Middle frontal gyrus (tissue), 1 donor: ENCODE data around the gene IFNA17.
"Not testable (repeated sequence)": the region's sequence is repeated elsewhere in the genome, so short reads cannot be mapped to it uniquely, and the experiment has no call there.

Source experiments
- DNase-seq: peaks from one replicate; pipeline ENCODE4 v3.0.0-alpha.2; 2015; ENCODE audit warnings: low spot score; ENCODE audit errors: extremely low spot score

The IFNA17 gene

DNA sequence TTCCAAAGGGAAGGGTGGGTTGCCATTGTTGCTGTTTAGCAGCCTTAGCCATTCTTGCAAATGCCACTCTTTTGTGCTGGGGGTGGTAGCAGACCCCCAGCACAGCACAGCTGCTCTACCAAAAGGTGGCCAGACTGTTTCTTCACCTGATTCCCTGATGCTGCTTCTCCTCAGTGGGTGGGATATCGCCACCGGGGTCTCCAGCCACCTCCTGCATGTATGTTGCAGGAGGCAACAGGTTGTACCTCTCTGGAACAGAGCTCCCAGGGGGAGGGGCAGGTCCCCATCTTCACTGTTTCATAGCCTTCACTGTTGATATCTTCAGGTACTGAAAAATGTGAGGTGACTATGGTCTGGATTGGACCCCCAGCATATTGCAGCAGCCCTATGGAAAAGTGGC lies 17.2 kb downstream of the IFNA17 start:
- not testable (repeated sequence) for DNase-seq

DNA sequence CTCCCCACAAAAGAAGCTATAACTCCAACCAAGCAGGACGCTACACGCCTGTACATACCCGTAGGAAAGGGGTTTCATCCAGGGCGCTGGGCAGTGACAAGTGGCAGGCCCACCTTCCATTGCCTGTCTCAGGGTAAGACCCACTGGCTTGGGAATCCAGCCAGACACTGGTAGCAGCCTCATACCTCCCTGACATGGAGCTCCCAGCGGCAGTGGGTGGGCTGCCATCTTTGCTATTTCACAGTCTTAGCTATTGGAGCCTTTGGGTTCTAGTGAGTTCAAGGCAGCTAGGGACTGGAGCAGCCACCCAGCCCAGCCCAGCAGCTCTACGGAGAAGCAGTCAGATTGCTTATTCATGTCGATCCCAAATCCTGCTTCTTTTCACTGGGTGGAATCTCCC lies 17.7 kb downstream of the IFNA17 start:
- no peak for DNase-seq

DNA sequence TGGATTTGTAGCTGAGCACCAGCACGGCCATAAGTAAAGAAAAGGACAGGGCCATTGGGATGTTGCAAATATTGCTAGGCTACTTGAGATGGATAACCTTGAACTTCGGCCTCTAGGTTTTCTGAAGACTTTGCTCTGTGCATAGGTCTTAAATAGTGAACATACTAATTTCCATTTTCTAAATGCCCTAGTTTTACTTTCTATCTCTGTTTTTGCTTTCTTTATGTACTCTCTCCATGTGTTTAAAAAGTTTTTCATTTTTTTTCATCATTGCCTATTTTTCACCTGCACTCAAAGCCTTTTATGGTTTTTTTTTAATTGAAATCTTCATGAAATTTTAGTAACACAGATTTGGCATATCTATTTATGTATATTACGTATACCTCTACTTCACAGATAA lies 21.0 kb downstream of the IFNA17 start, which contains the start of gene IFNA10:
Gene IFNA10, minus strand, starts transcription at position 101 of the 400 bp plus-strand sequence. Its CDS starts 46 bp downstream, at position 55.
- not testable (repeated sequence) for DNase-seq

DNA sequence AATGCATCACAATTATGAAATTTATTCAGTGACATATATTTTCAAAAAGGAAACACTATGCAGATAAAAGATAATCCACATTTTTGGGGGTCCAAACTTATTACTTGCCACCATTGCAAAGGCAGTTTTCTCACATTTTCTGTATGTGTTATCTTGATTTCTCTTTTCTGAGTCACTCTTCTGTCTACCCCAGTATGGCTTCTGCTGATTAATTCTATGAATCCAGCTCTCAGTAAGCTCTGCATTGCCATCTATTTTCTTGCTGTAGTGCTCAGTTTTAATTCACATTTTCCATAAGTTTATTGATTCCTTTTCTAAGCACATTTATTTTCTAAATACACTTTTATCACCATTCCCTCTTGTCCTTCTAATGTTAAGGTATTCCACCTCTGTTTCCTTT lies 22.8 kb downstream of the IFNA17 start:
- no peak for DNase-seq

DNA sequence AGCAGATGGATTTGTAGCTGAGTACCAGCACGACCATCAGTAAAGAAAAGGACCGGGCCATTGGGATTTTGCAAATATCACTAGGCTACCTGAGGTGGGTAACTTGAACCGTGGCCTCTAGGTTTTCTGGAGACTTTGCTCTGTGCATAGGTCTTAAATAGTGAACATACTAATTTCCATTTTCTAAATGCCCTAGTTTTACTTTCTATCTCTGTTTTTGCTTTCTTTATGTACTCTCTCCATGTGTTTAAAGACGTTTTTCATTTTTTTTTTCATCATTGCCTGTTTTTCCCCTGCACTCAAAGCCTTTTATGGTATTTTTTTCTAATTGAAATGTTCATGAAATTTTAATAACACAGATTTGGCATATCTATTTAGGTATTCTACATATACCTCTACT lies 25.9 kb downstream of the IFNA17 start, which contains the start of gene IFNA7:
Gene IFNA7, minus strand, starts transcription at position 101 of the 400 bp plus-strand sequence. Its CDS starts 40 bp downstream, at position 61.
- not testable (repeated sequence) for DNase-seq

DNA sequence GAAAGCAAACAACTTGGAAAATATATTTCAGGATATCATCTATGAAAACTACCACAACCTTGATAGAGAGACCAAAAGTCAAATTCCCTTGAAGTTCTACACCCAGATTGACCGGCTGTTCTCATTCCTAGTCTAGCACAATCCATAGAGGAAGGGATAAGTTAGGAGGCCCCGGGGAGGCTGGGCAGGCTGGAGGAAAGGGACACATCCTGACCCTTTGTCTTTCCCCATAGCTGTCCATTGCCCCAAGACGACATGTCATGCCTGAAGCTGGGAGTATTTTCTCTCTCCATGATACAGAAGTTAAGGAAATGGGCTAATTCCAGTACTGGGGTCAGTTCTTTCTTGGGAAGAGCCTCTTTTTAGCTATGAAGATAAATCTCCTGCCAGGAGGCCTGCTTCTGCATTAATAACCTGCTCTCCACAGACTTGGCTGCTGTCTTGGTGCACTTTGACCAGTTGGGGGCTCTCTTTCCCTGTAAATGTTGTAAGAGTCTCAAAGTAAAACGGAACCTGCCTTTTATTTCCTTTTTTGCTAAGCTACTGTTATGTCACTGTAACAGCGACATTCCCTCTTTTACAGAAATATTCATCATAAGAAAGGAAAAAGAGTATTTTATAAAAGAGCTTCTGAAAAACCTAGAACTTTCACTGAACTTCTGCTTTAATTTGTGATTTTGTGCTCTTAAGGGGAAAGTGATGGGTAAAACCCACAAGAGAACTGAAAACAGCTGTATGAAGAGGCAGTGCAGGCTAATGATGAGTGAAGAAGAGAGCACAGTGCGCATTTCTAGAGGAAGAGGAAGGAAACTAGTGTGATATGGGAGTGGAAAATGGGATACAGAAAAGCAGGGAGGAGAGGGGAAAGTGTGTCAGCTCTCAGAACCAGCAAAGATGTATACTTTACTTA lies 32.9 kb downstream of the IFNA17 start:
- DNase-seq: not testable (repeated sequence)

DNA sequence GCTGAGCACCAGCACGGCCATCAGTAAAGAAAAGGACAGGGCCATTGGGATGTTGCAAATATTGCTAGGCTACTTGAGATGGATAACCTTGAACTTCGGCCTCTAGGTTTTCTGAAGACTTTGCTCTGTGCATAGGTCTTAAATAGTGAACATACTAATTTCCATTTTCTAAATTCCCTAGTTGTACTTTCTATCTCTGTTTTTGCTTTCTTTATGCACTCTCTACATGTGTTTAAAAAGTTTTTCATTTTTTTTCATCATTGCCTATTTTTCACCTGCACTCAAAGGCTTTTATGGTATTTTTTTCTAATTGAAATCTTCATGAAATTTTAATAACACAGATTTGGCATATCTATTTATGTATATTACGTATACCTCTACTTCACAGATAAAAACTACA lies 40.5 kb downstream of the IFNA17 start, which contains the start of gene IFNA4:
Gene IFNA4, minus strand, starts transcription at position 101 of the 400 bp plus-strand sequence. Its CDS starts 56 bp downstream, at position 45.
- DNase-seq: not testable (repeated sequence)

DNA sequence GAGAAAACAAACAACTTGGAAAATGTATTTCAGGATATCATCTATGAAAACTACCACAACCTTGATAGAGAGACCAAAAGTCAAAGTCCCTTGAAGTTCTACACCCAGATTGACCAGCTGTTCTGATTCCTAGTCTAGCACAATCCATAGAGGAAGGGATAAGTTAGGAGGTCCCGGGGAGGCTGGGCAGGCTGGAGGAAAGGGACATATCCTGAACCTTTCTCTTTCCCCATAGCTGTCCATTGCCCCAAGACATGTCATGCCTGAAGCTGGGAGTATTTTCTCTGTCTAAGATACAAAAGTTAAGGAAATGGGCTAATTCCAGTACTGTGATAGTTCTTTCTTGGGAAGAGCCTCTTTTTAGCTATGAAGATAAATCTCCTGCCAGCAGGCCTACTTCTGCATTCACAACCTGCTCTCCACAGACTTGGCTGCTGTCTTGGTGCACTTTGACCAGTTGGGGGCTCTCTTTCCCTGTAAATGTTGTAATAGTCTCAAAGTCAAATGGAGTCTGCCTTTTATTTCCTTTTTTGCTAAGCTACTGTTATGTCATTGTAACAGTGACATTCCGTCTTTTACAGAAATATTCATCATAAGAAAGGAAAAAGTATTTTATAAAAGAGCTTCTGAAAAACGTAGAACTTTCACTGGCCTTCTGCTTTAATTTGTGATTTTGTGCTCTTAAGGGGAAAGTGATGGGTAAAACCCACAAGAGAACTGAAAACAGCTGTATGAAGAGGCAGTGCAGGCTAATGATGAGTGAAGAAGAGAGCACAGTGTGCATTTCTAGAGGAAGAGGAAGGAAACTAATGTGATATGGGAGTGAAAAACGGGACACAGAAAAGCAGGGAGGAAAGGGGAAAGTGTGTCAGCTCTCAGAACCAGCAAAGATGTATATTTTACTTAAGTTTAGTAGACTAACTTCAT lies 44.9 kb downstream of the IFNA17 start:
- not testable (repeated sequence) for DNase-seq
